GM21786 (cell line): Measurements from ENCODE around the gene KRTAP29-1.
"Not testable (repeated sequence)": the region's sequence is repeated elsewhere in the genome, so short reads cannot be mapped to it uniquely, and the experiment has no call there.

Experiments
- ATAC-seq: cut with Tn5 transposase; IDR thresholded peaks from one replicate; pipeline ENCODE4 v1.9.1; 2021; ENCODE audit not compliant: unreplicated experiment

KRTAP29-1 gene

DNA sequence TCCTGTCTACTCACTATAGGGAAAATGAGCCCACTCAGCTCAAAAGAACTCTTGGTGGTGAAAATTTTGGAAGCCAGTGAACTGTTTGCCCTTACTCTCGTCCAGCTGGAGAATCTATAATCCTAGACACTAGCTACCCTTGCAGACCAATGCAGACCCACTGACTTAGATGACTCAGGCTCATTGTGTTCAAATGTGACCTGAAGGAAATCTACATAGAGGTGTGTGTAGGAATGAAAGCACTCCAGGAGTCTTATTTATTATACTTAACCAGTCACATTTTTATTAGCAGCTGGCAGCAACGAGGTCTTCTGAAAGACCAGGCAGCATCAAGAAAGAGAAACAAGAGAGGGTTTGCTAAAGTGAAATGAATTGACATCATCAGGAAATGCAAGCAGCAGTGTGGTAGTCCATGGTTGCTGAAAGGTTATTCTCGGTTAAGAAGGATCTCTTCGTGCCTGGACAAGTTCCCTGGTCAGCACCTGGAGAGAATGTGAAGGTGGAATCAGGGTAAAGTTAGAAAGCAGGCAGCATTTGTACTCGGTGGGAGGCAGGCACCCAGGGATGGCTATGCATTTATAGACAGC lies 1.4 kb downstream of the KRTAP29-1 start:
- no peak for ATAC-seq

GRCh38 chr17:41298458-41299135 lies 4.1 kb downstream of the KRTAP29-1 start:
- no peak for ATAC-seq

DNA sequence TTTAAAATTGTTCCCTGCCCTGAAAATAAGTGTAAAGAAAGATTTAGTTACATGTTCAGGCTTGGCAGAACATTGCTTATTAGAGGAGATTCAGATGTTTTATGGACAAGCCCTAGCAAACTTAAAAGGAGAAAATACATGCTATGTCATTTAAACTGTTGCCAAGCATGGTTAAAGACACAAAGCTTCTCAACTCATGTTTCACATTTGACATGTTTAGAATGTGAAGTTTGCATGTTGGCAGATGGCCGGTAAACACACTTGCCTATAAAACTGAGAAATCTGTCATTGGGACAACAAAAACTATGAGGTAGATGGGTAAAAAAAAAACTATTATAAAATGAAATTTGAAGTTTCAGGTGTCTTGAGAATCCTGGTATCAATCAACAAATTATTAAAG lies 5.8 kb downstream of the KRTAP29-1 start:
- ATAC-seq = no peak

- no peak for ATAC-seq
These were observed 8.6 kb downstream of the KRTAP29-1 start for GRCh38 chr17:41294016-41294415.

DNA sequence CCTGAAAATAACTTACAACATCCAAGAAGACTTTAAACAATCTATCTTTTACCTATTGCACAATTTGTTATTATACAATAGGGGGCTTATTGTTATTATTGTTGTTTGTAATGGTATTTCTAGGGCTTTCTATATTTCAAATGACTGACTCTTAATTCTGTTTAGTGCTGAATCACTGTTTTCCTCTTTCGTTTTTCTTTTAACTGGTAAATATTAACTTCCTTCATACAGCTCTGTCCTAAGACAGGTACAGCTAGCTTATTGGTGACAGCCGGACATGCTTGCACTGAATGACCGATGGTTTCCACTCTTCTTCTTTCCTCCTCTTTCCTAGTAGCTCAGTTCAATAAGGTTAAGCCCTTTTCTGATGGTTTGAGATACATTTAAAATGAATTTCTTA lies 15.6 kb downstream of the KRTAP29-1 start:
- no peak for ATAC-seq

DNA sequence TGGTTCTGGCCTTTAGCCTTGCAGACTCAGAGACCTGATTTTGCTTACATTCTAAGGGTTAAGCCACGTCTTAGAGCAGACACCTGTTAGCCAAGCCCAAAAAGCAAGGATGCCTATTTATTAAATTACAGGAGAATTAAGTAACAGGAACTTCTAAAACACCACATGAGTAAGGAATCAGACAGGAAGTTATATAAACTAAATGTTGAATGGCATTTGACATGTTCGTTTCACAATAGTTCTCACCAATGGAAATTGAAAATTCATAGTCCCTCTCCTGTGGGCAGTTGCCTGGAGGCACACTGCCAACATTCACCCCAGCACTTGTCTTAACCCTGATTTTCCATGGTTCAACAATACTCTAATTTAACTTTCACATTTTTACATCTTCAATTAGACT lies 18.1 kb downstream of the KRTAP29-1 start:
- ATAC-seq = no peak

DNA sequence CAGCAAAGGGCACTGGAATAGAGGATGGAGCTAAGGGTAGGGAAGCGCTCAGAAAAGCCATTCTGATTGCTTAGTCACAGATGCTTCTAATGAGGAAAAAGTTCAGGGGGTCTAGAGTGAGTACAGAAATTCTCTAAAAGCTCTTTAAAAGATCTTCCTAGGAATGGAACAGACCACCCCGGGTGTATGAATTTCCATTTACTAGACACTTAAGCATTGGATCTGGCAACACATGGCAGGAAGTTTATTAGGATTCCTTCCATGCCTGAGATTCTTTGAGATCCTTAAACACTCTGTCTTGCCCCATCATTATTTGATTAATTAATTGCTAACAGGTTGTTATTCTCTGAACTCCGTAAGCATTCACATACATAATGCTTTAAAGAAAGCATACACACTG lies 18.6 kb downstream of the KRTAP29-1 start:
- ATAC-seq = no peak

DNA sequence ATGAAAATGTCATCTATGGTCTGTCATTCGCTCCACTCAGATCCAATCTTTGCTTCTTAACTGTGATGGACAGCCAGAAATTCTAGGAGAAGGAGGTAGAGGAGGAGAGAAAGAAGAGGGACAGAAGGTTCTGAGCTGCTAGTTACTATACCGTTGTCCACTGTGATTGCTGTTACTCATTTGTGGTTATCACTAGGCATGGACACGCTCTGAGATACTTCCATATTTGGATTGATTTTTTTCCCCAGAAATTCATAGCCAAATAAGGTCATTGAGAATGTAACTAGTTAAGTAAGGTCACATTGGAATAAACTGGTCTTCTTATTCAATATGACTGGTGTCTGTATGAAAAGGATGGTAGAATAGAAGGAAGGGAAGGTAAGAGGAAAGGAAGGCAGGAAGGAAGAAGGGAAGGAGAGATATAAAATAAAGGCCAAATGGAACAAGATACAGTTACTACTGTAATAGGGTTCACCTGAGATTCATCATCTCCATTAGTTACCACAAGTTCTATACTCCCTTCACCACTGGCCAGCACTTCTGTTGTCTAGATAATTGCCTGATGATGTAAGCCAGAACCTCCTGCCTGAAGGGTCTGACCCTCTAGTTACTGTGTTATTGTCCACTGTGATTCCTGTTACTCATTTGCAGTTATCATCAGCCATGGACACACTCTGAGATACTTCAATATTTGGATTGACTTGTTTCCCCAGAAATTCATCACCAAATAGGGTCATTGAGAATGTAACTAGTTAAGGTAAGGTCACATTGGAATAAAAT lies 24.3 kb downstream of the KRTAP29-1 start:
- ATAC-seq = no peak

DNA sequence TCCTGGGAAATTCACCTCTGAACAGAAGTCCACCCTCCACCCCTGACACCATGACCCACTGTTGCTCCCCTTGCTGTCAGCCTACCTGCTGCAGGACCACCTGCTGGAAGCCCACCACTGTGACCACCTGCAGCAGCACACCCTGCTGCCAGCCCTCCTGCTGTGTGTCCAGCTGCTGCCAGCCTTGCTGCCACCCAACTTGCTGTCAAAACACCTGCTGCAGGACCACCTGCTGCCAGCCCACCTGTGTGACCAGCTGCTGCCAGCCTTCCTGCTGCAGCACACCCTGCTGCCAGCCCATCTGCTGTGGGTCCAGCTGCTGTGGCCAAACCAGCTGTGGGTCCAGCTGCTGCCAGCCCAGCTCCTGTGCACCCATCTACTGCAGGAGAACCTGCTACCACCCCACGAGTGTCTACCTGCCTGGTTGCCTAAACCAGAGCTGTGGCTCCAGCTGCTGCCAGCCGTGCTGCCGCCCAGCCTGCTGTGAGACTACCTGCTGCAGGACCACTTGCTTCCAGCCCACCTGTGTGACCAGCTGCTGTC lies 26.9 kb downstream of the KRTAP29-1 start, which contains the start of gene KRTAP9-7:
TSS of gene KRTAP9-7 (plus strand) at position 51 of the 543 bp plus-strand sequence. CDS start at position 51, 0 bp downstream.
- ATAC-seq = not testable (repeated sequence)

- no peak for ATAC-seq
These were observed 30.8 kb downstream of the KRTAP29-1 start for GRCh38 chr17:41271858-41272257.

- not testable (repeated sequence) for ATAC-seq
These were observed 31.3 kb downstream of the KRTAP29-1 start for GRCh38 chr17:41271323-41271722.

- ATAC-seq = no peak
These were observed 34.9 kb downstream of the KRTAP29-1 start for GRCh38 chr17:41267711-41268110.

DNA sequence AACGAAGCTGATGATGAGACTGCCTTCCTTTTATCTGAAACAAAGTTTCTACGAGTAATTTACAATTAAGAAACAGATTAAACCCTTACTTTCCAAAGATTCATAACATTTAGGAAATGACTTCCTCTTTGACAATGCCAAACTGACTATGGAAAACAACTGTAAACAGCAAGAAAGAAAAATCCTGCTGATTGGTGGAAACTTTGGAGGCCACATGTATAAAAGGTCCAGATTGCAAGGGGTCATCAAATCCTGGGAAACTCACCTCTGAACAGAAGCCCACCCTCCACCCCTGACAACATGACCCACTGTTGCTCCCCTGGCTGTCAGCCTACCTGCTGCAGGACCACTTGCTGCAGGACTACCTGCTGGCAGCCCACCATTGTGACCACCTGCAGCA lies 37.6 kb downstream of the KRTAP29-1 start, which contains the start of gene KRTAP9-6:
TSS of gene KRTAP9-6 (plus strand) at position 301 of the 400 bp plus-strand sequence. CDS start at position 301, 0 bp downstream.
- no peak for ATAC-seq

- no peak for ATAC-seq
These were observed 38.1 kb downstream of the KRTAP29-1 start for GRCh38 chr17:41264599-41264998.

DNA sequence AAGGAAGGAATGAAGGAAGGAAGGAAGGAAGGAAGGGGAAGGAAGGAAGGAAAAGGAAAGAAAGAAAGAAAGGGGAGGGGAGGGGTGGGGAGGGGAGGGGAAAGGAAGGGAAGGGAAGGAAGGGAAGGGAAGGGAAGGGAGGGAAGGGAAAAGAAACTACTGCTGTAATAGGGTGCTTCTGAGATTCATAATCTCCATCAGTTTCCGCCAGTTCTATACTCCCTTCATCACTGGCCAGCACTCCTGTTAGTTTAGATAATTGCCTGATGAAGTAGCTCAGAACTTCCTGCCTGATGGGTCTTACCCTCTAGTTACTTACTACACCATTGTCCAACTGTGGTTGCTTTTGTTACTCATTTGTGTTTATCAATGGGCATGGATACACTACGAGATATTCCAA lies 39.4 kb downstream of the KRTAP29-1 start:
- no peak for ATAC-seq

DNA sequence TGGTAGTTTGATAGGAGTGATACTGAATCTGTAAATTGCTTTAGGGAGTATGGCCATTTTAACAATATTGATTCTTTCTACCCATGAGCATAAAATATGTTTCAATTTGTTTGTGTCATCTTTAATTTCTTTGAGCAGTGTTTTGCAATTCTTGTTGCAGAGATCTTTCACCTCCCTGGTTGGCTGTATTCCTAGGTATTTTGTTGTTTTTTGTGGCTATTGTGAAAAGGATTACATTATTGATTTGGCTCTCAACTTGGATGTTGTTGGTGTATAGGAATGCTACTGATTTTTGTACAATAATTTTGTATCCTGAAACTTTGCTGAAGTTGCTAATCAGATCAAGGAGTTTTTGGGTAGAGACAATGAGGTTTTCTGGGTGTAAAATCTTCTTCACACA lies 44.2 kb downstream of the KRTAP29-1 start:
- no peak for ATAC-seq

DNA sequence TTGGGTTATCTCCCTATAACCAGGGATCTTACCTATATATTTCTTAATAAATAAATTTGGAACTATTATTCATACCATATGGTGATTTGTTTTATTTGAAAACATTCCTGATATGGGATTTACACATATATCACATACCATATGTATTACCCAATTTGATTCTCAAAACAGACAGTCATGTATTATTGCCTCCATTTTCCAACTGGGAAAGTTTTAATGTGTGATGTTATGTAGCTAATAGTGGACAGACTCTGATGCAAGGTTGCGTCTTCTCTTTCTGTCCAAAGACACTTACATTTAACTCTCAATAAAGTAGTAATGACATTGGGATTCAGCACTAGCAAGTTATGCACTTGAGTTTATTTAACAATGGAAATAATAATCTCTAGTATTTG lies 46.4 kb downstream of the KRTAP29-1 start:
- no peak for ATAC-seq

GRCh38 chr17:41255381-41256290 lies 47.0 kb downstream of the KRTAP29-1 start, which contains the start of gene KRTAP9-9:
KRTAP9-9 (plus strand) TSS chr17:41255384.
- ATAC-seq = not testable (repeated sequence)

GRCh38 chr17:41254861-41255260 lies 47.8 kb downstream of the KRTAP29-1 start:
- ATAC-seq = no peak
